Body of pancreas (tissue), 4 donors: ENCODE measurements around the gene COL23A1. TPM values are rescaled to one million over a fixed set of nuclear protein-coding genes. Genes with fewer than 3 reads are reported as not detected.
A peak's percentile ranks its signal among the peaks of the same experiment; 100 is the strongest.

Source experiments
- ATAC-seq: fragments of 150-250 bp; one replicate; pipeline ENCODE4 v1.9.1; 2016
- DNase-seq, 4 donors: peaks; one replicate each; pipeline ENCODE4 v3.0.0-alpha.2; 2019
- H3K27ac ChIP-seq, 4 donors: fragments of 200-600 bp; sonication (generic); 1 replicate in 3 of 4; 2 replicates in 1 of 4; pipeline versions ENCODE4 v1.5.1 to v1.6.1; 2016 to 2019; ENCODE audit warnings: mild to moderate bottlenecking in 1 of 4, mixed read lengths in 1 of 4, moderate library complexity in 1 of 4
- H3K27me3 ChIP-seq, 2 donors: fragments of 200-600 bp; sonication (generic); one replicate each; pipeline ENCODE4 v1.6.0; 2016; ENCODE audit warnings: mild to moderate bottlenecking in 1 of 2
- H3K36me3 ChIP-seq, 2 donors: fragments of 200-600 bp; sonication (generic); replicated peaks in 1 of 2; 2 replicates each; pipeline ENCODE4 v1.5.1; 2016; ENCODE audit warnings: low read depth in 2 of 2; ENCODE audit not compliant: insufficient read depth in 1 of 2
- H3K4me1 ChIP-seq: fragments of 200-600 bp; sonication (generic); one replicate; pipeline ENCODE4 v1.6.0; 2016
- H3K4me3 ChIP-seq, 2 donors: fragments of 200-600 bp; sonication (generic); 1 replicate in 1 of 2; 2 replicates in 1 of 2; pipeline ENCODE4 v1.5.1; 2016 to 2019
- H3K9me3 ChIP-seq, 3 donors: fragments of 200-600 bp; sonication (generic); 1 replicate in 2 of 3; 2 replicates in 1 of 3; pipeline ENCODE4 v1.5.1; 2016
- CTCF ChIP-seq, 7 experiments: fragments of 450-650 bp in 4 of 7; fragments of 200-600 bp in 3 of 7; sonication (generic) in 3 of 7; IDR thresholded peaks; one replicate each; pipeline ENCODE4 v1.5.1; 2016 to 2019; ENCODE audit warnings: antibody characterized with exemption in 7 of 7
- POLR2A ChIP-seq, 3 donors: fragments of 450-650 bp; IDR thresholded peaks; one replicate each; pipeline ENCODE4 v1.6.1; 2016; ENCODE audit warnings: antibody characterized with exemption in 3 of 3, mild to moderate bottlenecking in 2 of 3
- WGBS, 2 donors: methylation state at CpG; one replicate each; pipeline ENCODE4 v1.1.5; 2017; 5-methylcytosine and 5-hydroxymethylcytosine counted together
- intact Hi-C: fragments of 100-400 bp; cut with DNase I; formaldehyde crosslinking; loops from one replicate; pipeline ENCODE4 v1.15.1; 2023
- total RNA-seq, 2 donors: library from RNA; depleted of rRNA; stranded (reverse); fragments of >200 nt; gene quantifications; one replicate each; pipeline ENCODE4 v1.1.0, GENCODE V29; 2016

Gene COL23A1
- total RNA-seq, 2 donors from 2014 or later = not detected

GRCh38 chr5:178577376-178577839, 12.8 kb downstream of the COL23A1 start:
- H3K4me1 ChIP-seq = peaks cover 8% of the 10 kb centered on the region
- no peaks in the 10 kb centered on the region for H3K36me3 ChIP-seq
- H3K27ac ChIP-seq = no peak overlapping the region
- 43% methylated on average over 17 of the region's 31 CpGs; no CpG with 5 or more reads in 1 of the 2 donors for WGBS, 2 donors
- TF ChIP-seq CTCF (IDR thresholded peaks at IDR 0.05) (no peak), POLR2A (IDR thresholded peaks at IDR 0.05) (no peak)
- no peak for DNase-seq
- ATAC-seq = no peak
- intact Hi-C loops = no loop called here
- no peak overlapping the region for H3K4me3 ChIP-seq
- H3K9me3 ChIP-seq = no peaks in the 10 kb centered on the region
- peaks cover 0 to 6% of the 10 kb centered on the region in 2 donors for H3K27me3 ChIP-seq

- intact Hi-C loops = no loop called here
- no peak for DNase-seq
- WGBS, 2 donors = 3 to 5% methylated on average over 19 to 88 of the region's 92 CpGs
- Histone ChIP-seq H3K4me3 (no peak overlapping the region), H3K27ac (no peak overlapping the region), H3K36me3 (no peaks in the 10 kb centered on the region), H3K9me3 (no peaks in the 10 kb centered on the region), H3K4me1 (peaks cover 8% of the 10 kb centered on the region), H3K27me3 (peaks cover 0 to 6% of the 10 kb centered on the region in 2 donors)
- no peak for TF ChIP-seq POLR2A (IDR thresholded peaks at IDR 0.05)
- no peak for TF ChIP-seq CTCF (IDR thresholded peaks at IDR 0.05)
- no peak for ATAC-seq
These were observed 13.4 kb downstream of the COL23A1 start for GRCh38 chr5:178576591-178577351.

- ATAC-seq = peak; percentile 45
- H3K9me3 ChIP-seq = no peaks in the 10 kb centered on the region
- H3K27ac ChIP-seq = no peak overlapping the region
- peaks cover 0 to 6% of the 10 kb centered on the region in 2 donors for H3K27me3 ChIP-seq
- H3K4me1 ChIP-seq = peaks cover 8% of the 10 kb centered on the region
- 53 to 69% methylated on average over 7 of the region's 7 CpGs for WGBS, 2 donors
- H3K36me3 ChIP-seq = no peaks in the 10 kb centered on the region
- H3K4me3 ChIP-seq = no peak overlapping the region
- TF ChIP-seq CTCF (IDR thresholded peaks at IDR 0.05) = no peak
- no peak for TF ChIP-seq POLR2A (IDR thresholded peaks at IDR 0.05)
- DNase-seq = peak in 1 of 4 donors; percentile 6
- intact Hi-C loops = no loop called here
These were observed 17.0 kb downstream of the COL23A1 start for GRCh38 chr5:178573216-178573615.

- Histone ChIP-seq H3K9me3 (no peaks in the 10 kb centered on the region), H3K4me3 (no peak overlapping the region), H3K27ac (no peak overlapping the region), H3K27me3 (peaks cover 0 to 6% of the 10 kb centered on the region in 2 donors), H3K36me3 (no peaks in the 10 kb centered on the region), H3K4me1 (peaks cover 8% of the 10 kb centered on the region)
- intact Hi-C loops = no loop called here
- 50 to 62% methylated on average over 4 of the region's 4 CpGs for WGBS, 2 donors
- DNase-seq (no peak), ATAC-seq (no peak)
- TF ChIP-seq CTCF (IDR thresholded peaks at IDR 0.05) = no peak
- no peak for TF ChIP-seq POLR2A (IDR thresholded peaks at IDR 0.05)
These were observed 17.6 kb downstream of the COL23A1 start for GRCh38 chr5:178572617-178573016.

- intact Hi-C loops = no loop called here
- WGBS, 2 donors = 12 to 41% methylated on average over 2 of the region's 2 CpGs
- Histone ChIP-seq H3K27ac (no peak overlapping the region), H3K27me3 (no peaks in the 10 kb centered on the region), H3K4me1 (no peaks in the 10 kb centered on the region), H3K36me3 (no peaks in the 10 kb centered on the region), H3K4me3 (no peak overlapping the region), H3K9me3 (no peaks in the 10 kb centered on the region)
- no peak for TF ChIP-seq POLR2A (IDR thresholded peaks at IDR 0.05)
- no peak for TF ChIP-seq CTCF (IDR thresholded peaks at IDR 0.05)
- ATAC-seq (no peak), DNase-seq (no peak)
These were observed 20.7 kb downstream of the COL23A1 start for GRCh38 chr5:178569485-178569884.
